Right lobe of liver (tissue), 6 donors: ENCODE data around the gene STPG1. TPM values are rescaled to one million over a fixed set of nuclear protein-coding genes. Genes with fewer than 3 reads are reported as not detected.
A peak's percentile ranks its signal among the peaks of the same experiment; 100 is the strongest.

Experiments used
- ATAC-seq, 4 donors: fragments of 200-7000 bp; cut with Tn5 transposase; one replicate each; pipeline ENCODE4 v1.9.1; 2020; ENCODE audit warnings: mild to moderate bottlenecking in 4 of 4, moderate library complexity in 4 of 4
- DNase-seq, 3 donors: peaks; one replicate each; pipeline ENCODE4 v3.0.0-alpha.2; 2020
- H3K27ac ChIP-seq, 3 donors: fragments of 200-600 bp; one replicate each; pipeline ENCODE4 v1.8.0; 2022
- H3K27me3 ChIP-seq, 2 donors: fragments of 200-600 bp; one replicate each; pipeline ENCODE4 v1.8.0; 2022
- H3K36me3 ChIP-seq, 4 donors: fragments of 200-600 bp; sonication (generic) in 1 of 4; one replicate each; pipeline versions ENCODE4 v1.5.1 to v1.8.0; 2017 to 2022; ENCODE audit warnings: control low read depth in 1 of 4
- H3K4me1 ChIP-seq, 4 donors: fragments of 200-600 bp; sonication (generic) in 1 of 4; one replicate each; pipeline versions ENCODE4 v1.5.1 to v1.8.0; 2017 to 2022; ENCODE audit warnings: control low read depth in 1 of 4
- H3K4me3 ChIP-seq, 3 donors: fragments of 200-600 bp; one replicate each; pipeline ENCODE4 v1.8.0; 2022
- H3K9me3 ChIP-seq, 4 donors: fragments of 200-600 bp; sonication (generic) in 1 of 4; one replicate each; pipeline versions ENCODE4 v1.5.1 to v1.8.0; 2017 to 2022; ENCODE audit warnings: control low read depth in 1 of 4
- POLR2A ChIP-seq: fragments of 450-650 bp; IDR thresholded peaks from one replicate; pipeline ENCODE4 v1.6.1; 2017; ENCODE audit warnings: antibody characterized with exemption, mild to moderate bottlenecking
- WGBS: methylation state at CpG from one replicate; pipeline ENCODE4 v1.1.6; 2018; ENCODE audit warnings: low coverage, low lambda C conversion rate; ENCODE audit not compliant: insufficient coverage; ENCODE audit errors: missing lambda C conversion rate; 5-methylcytosine and 5-hydroxymethylcytosine counted together
- intact Hi-C, 2 donors: fragments of 100-400 bp; cut with DNase I; formaldehyde crosslinking; loops; one replicate each; pipeline versions ENCODE4 v1.11.2 to v1.14.1; 2022
- total RNA-seq, 6 experiments: library from RNA; depleted of rRNA in 2 of 6; stranded (reverse); fragments of >200 nt in 2 of 6; fragmentation: NEBNext Ultra II Directional in 3 of 6; extraction: Animal tissue kit (Norgen Biotek cat#: 25700) in 3 of 6; gene quantifications; one replicate each; pipeline versions ENCODE4 v1.1.0 to v1.2.4, GENCODE V29; 2016 to 2023
- TF ChIP-seq, protein P1 (sequence below), 4 donors: fragments of 200-600 bp in 3 of 4; fragments of 450-650 bp in 1 of 4; IDR thresholded peaks; one replicate each; pipeline versions ENCODE4 v1.5.1 to v1.8.0; 2016 to 2022; ENCODE audit warnings: antibody characterized with exemption in 4 of 4, mild to moderate bottlenecking in 2 of 4
- donor health status: DM: no; HTN: yes; CAD: no.
- donor health status: DM: no; HTN: no; CAD: no.
- donor health status: DM: no; HTN: no; CAD: no.
- donor health status: DM: no; HTN: yes; CAD: no.
- donor health status: DM: no; HTN: yes; CAD: no.

Gene STPG1
- total RNA-seq, 6 experiments from 2014 or later: 1.0 to 3.6 (median 1.7) TPM

GRCh38 chr1:24386241-24386640 is 27.3 kb downstream of the STPG1 start:
- WGBS: 96% methylated on average over 5 of the region's 9 CpGs
- Histone ChIP-seq H3K9me3 (no peaks in the 10 kb centered on the region), H3K36me3 (no peaks in the 10 kb centered on the region), H3K4me1 (peaks cover 0 to 35% (median 16%) of the 10 kb centered on the region in 4 donors), H3K27me3 (no peaks in the 10 kb centered on the region), H3K4me3 (no peak overlapping the region), H3K27ac (no peak overlapping the region)
- ATAC-seq (no peak), DNase-seq (peak in 1 of 3 donors; percentile 23)
- intact Hi-C loops: no loop called here
- TF ChIP-seq POLR2A: no peak
- TF ChIP-seq, protein P1, sequence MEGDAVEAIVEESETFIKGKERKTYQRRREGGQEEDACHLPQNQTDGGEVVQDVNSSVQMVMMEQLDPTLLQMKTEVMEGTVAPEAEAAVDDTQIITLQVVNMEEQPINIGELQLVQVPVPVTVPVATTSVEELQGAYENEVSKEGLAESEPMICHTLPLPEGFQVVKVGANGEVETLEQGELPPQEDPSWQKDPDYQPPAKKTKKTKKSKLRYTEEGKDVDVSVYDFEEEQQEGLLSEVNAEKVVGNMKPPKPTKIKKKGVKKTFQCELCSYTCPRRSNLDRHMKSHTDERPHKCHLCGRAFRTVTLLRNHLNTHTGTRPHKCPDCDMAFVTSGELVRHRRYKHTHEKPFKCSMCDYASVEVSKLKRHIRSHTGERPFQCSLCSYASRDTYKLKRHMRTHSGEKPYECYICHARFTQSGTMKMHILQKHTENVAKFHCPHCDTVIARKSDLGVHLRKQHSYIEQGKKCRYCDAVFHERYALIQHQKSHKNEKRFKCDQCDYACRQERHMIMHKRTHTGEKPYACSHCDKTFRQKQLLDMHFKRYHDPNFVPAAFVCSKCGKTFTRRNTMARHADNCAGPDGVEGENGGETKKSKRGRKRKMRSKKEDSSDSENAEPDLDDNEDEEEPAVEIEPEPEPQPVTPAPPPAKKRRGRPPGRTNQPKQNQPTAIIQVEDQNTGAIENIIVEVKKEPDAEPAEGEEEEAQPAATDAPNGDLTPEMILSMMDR (IDR thresholded peaks at IDR 0.05): no peak

DNA sequence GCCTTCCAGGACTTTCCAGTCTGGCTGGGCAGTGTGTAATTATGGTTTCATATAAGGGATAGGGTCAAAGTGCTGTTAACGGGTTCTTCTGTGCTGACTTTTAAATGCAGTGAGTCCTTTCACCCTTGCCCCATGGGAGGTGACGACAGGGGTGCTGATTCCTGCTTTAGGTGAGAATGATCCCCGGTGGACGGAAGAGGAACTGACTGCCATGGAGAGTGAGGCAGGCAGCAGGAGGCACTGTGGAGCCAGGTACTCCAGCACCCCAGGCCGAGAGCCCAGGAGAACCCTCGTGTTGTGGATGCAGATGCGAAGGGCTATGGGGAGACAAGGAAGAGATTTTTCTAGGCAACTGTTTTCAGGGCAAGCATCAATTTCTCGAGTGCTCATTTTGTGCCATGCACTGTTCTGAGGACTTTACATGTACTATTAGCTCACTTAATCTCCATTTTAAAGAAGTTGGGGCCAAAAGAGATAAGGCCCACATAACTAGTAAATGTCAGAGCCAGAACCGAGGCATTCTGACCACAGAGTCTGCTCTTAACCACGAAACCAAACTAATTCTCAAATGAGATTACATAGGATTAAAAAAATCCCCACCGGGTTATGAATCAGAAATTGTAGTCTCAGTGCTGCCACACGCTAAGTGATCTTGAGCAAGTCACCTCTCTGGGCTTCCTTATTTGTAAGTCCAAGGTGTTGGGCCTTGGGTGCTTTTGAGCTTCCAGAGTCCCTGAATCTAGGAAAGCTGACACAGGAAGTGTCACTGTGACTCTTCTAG is 28.2 kb downstream of the STPG1 start:
- H3K4me1 ChIP-seq: peaks cover 0 to 37% (median 18%) of the 10 kb centered on the region in 4 donors
- H3K9me3 ChIP-seq: no peaks in the 10 kb centered on the region
- intact Hi-C loops: no loop called here
- no peak overlapping the region for H3K27ac ChIP-seq
- no peak for ATAC-seq
- TF ChIP-seq, protein P1 (IDR thresholded peaks at IDR 0.05): peak in 2 of 4 donors; percentile 22 to 24
- no peak for TF ChIP-seq POLR2A
- no peaks in the 10 kb centered on the region for H3K27me3 ChIP-seq
- DNase-seq: peak in 1 of 3 donors; percentile 41
- WGBS: 82% methylated on average over 11 of the region's 12 CpGs
- no peaks in the 10 kb centered on the region for H3K36me3 ChIP-seq
- H3K4me3 ChIP-seq: no peak overlapping the region

- H3K36me3 ChIP-seq: no peaks in the 10 kb centered on the region
- intact Hi-C loops: no loop called here
- TF ChIP-seq, protein P1 (IDR thresholded peaks at IDR 0.05): no peak
- TF ChIP-seq POLR2A: no peak
- ATAC-seq: peak in 3 of 4 donors; percentile 9 to 24 (median 13)
- WGBS: 72% methylated on average over 10 of the region's 13 CpGs
- DNase-seq: peak in 1 of 3 donors; percentile 45
- H3K27me3 ChIP-seq: no peaks in the 10 kb centered on the region
- peaks cover 0 to 38% (median 15%) of the 10 kb centered on the region in 4 donors for H3K4me1 ChIP-seq
- H3K9me3 ChIP-seq: no peaks in the 10 kb centered on the region
- no peak overlapping the region for H3K4me3 ChIP-seq
- no peak overlapping the region for H3K27ac ChIP-seq
These were observed 29.1 kb downstream of the STPG1 start for GRCh38 chr1:24384251-24385090.

DNA sequence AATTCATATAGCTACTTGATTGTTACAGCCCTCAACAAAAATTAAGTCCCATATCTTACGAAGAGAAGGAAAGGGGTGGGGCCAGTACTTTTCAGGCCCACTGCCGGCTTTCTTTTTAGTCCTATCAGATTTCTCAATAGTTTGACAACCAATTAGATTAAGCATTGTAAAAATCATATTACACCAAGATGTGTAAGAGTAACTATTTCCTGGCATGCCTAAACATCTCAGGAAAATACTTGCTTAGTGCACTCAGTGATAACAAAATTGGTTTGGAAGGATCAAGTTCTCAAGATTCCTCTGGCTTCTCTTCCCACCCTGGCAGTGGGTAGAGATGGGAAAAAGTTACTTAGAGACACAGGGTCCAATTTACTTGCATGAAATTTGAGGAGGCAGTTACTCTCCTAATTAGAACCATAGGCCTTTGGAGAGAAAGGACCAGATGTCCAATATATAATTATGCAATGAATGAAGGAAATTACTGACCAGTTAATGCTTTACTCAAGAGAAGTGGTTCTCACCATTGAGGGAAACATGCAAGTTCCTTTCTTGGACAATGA is 30.1 kb downstream of the STPG1 start:
- Histone ChIP-seq H3K9me3 (no peaks in the 10 kb centered on the region), H3K27ac (no peak overlapping the region), H3K36me3 (no peaks in the 10 kb centered on the region), H3K4me3 (no peak overlapping the region), H3K4me1 (peaks cover 0 to 27% (median 10%) of the 10 kb centered on the region in 4 donors), H3K27me3 (no peaks in the 10 kb centered on the region)
- intact Hi-C loops: no loop called here
- ATAC-seq (no peak), DNase-seq (no peak)
- no peak for TF ChIP-seq POLR2A
- TF ChIP-seq, protein P1 (IDR thresholded peaks at IDR 0.05): no peak
- WGBS: 81% methylated on average over 2 of the region's 2 CpGs
